NCI-H1930 (cell line): ENCODE results near the gene DHX32.

ENCODE experiments used
- DNase-seq, 2 experiments: peaks; one replicate each; lab custom pipeline; 2025; lab: John Stamatoyannopoulos, UW

The DHX32 gene

DNA sequence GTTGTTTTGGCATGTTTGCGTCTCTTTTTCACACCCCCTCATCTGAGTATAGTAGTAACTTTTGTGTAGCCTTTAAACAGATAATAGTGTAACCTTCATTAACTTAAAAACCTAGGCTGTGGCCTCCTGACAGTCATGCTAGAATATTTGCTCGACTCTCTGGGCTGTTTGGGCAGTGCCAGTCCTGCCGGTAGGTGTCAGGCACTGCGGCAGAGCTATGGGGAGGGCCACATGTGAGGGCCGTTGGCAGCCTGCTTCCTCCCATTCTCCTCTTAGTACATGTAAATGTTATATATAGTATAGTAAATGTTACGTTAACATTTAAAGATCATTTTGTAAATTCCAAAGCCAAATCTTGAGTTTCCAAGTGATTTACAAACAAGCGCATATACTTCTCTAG lies 31.6 kb downstream of the DHX32 start:
- DNase-seq, result no peak

DNA sequence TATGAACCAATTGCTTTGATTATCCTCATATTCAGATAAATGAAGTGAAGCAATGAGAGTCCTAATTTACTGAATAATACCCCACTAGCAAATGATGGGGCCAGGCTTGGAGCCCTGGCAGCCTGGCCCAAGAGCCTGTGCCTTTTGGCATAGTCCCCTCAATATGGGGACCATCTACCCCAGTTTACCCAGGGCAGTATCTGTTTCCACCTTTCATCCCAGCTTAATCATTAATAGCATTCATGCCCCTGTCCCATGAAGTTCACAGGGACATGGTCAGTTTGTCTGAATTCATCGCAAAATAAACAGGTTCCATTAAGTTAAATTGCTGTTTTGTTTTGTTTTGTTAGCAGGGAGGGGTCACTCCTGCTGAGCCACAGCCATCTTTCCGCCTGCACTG lies 32.2 kb downstream of the DHX32 start:
- DNase-seq, result no peak

DNA sequence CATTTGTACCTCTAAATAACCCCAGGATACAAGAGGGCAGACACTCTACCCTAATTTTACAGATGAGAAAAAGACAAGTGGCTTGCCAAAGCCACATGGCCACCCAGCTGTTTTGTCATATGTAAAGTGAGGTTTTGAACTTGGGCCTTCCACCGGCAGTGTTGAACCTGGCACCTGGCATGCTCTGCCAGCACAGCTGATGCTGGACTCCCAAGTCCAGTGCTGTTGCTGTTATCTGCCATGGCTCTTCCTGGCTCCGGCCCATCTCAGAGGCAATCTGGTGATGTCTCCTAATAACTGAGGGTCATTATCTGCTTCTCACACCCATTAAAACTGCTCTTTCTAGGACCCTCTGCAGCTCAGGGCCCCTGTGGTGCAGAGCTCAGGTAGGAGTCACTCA lies 32.7 kb downstream of the DHX32 start:
- no peak for DNase-seq

DNA sequence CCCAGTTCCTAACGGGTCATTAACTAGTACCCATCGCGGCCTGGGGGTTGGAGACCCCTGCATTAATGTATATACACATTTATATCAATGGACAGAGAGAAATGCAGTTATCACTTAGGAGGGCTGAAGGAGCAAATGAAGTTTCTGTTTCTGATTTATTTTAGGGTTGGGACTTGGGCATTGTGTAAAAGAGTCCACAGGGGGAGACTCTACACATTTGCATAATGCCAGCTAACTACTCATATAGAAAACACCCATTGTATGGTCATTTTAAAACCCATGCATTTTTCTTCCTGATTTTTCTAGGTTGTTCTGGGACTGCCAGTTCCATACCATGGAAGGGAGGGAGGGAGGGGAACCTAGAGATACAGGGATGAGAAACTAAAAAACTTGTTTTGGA lies 34.2 kb downstream of the DHX32 start:
- DNase-seq, result no peak

DNA sequence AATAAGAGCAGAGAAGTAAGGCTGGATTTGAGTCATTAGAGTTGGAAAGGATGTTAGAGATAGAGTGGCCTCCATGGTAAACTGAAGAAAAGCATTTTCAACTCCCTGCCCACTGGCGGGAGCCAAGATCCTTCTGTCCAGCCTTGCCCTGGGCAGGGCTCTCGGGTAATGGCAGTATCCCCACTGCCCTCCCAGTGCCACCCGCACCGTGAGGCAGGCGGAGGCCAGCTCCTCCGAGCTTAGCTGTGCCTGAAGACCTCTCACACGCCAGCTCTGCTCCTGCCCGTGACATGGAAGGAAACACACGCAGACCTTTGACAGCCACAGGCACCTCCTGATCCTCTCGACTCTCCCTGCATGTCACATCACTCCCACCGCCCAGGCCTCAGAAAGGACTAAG lies 35.5 kb downstream of the DHX32 start:
- no peak for DNase-seq

DNA sequence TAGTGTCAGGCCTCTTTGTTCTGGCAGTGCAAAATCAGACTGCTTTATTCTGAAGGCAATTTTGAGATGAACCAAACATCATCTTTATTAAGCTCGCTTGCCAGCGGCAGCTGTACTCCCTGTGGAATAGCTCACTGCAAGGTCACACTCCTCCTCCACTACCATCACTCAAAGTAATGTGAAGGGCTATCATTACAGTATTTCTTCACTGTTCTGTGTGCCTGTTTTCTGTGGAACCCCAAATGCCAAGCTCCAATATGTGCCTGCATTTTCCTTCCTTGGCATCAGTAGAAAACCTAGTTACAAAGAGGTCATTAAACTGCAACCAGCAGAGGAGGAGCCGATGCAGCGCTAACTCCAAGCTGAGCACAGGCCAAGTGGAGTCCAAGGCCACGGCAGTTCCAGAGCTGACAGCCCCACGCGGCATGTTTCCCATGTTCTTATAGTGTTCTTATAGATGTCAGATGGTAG lies 36.3 kb downstream of the DHX32 start:
- DNase-seq, result no peak

DNA sequence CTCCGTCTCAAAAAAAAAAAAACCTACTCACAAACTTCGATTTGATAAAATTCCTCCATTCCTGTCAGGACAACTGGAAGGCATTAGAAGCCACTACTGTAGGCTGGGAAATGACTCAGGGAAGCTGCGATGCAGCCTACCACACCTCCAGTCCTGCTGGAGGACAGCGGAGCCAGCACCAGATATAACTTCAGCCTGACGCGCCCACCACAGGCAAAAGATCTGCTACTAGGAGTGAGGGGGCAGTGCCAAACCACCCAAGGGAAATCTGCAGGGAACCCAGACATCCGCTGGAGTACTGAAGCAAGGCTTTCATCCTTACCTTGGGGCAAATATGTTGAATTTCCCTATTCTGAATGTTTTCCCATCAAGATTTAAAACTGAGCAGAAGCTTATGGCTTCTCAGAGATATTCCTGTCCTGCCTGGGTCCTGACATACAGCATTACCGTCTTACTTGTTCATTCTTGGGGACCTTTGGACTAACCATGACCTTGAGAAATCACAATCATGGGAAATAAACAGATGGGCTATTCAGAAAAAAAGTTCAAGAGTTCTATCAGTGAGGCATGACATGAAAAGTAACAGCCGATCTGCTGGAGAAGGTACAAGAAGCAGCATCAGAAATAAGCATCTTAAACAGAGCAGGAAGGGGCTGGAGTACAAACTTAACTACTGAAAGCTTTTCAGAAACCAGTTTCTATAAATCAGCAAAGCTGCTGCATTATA lies 37.3 kb downstream of the DHX32 start:
- no peak for DNase-seq

DNA sequence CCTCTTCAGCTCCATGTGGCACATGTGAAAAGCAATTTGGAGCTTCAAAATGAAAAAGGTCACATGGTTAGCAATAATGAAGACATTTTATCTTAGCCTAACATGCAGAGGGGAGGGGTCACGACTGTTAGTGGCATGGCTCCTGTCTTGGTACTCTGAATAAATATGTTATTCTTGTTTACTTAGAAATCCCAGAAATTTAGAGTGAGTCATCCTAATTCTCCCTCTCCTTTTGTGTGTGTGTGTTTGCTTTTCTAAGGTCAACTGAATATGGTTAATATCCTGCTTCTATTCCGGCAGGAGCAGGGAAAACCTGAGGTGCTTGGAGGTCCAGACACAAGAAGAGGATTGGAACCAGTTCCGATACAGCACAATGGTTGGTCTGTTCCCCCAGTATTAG lies 40.1 kb downstream of the DHX32 start:
- DNase-seq, result no peak

DNA sequence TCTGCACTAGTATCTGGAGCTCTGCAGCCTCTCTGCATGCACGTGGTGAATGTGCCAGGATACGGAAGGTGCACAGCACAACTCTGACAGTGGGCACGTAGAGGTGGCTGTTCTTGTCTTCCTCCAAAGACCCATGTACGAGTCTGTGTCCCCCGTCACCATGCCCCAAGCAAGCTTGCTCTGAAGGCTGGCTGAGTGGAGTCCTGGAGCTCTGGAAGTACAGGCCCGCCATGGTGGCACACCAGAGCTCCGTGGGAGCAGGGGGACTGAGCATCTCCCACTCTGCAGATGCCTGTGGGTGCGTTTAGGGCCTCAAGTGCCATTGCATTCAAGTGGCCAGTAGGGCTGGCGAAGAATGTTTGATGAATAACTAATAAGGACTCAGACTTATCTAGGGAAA lies 40.7 kb downstream of the DHX32 start:
- DNase-seq, result no peak

DNA sequence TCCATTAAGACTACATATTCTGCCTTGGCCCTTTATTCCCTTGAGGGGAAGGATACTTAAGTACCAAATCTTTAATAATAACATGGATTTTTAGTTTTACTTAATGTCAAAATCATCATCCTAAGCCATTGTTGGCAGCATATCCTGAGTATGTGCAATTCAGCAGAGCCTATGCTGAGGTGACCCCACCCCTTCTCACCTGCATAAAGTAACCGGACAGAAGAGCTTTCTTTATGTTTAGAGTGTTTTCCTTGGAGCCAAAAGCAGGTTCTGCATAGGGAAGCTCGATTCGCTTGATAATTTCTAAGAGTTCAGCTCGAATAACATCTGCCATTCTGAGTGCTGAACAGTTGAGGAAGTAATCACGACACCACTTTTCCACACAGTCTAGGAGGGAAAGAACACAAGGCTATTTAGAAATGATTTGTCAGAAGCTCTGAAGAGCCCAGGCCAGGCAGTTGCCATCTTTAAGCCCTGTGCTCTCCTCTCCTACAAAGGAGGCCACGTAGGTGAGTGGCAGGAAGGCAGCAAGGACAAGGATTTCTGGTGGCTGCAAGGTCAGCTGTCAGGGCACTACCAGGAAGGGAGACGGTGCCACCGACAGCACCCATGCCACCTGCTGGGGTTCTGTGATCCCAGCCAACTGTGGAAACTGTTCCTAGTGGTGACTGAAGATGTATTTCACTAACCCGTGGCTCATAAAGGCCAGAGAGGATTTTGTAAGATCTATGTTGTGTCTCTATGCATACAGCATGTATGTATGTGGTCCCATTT lies 42.1 kb downstream of the DHX32 start:
- DNase-seq, result no peak

DNA sequence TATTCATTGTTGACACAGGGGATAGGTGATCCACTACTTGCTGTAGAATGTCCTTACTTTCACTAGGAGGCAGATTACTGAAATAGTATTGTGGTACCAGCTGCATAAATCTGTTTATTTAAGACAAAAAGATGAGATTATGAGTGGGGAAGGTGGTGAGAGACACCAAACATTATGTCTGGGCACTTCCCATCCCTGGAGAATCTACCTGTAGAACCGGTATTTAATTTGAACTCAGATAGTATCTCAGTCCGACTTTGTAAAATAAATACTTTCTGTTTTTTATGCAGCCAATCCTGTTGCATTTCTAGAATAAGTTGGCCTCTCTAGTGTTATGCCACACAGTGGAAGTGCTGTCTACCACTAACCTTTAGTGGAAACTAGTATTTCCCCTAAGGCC lies 44.3 kb downstream of the DHX32 start:
- no peak for DNase-seq

DNA sequence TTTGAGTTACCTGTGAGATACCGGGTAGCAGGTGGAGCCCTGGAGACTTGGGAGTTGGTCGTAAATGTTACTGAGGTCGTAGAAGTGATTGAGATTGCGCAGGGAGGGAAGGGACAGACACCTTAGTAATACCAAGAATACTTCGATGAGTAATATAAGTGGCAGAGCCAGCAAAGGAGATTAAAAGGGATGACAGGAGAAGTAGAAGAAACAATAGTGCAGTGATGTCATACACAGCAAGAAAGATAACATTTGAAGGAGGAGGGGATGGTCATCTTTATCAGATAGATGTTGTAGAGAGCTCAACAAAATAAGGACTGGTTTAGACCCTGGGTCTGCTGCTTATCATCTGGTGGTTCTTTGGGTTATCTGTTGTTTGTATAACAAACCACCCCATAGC lies 52.8 kb downstream of the DHX32 start:
- no peak for DNase-seq

DNA sequence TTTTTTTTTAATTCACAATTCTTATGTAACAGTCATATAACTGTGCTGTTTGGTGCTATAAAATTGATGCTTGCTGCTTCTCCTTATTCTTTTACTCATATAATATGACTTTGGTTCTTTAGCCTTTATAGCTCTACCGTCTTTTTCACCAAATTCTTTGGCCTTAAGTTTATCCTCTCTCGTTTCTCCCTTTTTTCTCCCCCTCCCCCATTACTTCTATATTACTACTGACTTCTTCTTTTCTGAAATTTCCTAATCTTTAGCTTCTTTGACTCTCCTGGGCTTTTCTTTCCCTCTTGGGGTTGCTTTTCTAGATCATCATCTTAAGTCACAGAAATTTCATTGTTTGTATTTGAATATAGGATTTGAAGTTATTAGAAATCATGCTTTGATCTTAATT lies 54.0 kb downstream of the DHX32 start:
- DNase-seq, result no peak

DNA sequence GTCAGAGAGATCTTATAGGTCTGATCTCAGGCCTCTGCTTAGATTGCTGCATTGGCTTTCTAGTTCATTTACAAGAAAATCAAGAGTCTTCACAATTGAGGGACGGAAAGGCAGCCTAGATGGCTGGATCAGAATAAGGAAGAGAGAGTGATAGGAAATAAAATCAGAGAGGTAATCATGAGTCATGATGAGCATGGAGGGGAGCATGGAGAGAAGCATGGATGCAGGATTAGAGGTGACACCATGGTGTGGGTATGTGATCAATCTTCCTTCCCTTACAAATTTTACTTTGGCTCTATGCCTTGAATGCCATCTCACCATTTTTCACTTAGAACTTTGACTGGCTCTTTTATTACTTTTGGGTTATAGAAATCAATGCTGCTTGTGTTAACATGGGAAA lies 56.4 kb downstream of the DHX32 start:
- DNase-seq, result no peak

DNA sequence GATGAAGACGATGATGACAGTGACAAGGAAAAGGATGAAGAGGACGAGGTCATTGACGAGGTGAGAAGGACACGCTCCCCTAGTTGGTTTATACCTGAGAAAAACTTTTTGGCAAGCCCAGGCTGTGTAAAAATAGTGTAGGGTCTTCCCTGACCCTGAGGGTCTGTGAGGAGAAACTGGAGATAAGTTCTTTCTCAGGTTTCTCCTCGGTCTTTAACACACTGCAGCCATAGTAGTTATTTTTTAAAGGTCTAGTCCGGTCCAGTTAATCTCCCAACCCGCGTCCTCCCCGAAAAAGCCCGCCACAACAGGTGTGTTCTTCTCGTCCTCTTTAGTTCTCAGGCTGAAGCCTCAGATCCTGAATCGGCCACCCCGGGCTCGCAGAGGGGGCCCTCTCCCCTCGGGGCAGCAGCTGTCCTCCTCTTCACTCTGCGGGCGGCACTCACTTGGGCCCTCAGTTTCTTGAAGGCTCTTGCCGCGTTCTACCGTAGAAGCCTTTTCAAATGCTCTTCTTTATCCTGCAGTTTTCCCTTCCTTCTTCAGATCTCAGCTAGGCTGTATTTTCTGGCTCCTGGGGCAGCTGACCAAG lies 57.3 kb downstream of the DHX32 start:
- DNase-seq, result no peak

DNA sequence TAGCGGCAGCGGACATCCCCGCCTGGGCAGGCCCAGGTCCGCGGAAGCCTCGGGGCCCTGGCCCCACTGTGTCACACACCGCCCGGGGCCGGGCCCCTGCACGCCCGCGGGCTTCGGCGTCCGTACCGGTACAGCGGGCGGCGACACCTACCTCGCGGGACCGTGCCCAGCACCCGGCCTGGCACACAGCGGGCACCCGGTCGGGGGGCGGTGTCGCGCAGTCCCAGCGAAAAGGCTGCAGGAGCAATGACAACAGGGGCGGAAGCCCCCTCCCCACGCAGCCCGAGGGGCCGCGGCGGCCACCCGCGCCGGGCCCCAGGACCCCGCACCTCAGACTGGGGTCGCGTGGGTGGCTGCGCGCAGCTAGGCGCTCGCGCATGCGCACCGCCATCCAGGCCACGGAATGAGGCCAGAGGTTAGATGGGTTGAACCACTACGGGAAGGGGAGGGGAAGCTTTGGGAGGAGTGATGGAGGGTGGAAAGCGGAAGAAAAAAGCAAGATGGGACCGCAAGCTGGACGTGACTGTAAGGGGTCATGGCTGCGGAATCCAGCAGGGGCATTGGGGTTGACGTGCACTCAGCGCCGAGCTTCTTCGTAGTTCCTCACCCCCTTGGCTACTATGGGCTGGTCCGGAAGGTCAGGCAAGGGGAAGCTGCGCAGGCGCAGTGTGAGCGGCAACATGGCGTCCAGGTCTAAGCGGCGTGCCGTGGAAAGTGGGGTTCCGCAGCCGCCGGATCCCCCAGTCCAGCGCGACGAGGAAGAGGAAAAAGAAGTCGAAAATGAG lies 58.0 kb downstream of the DHX32 start, which contains the start of the genes BCCIP and UROS:
Gene BCCIP (plus strand): TSS at position 669 of the 785 bp plus-strand sequence. CDS start 12 bp downstream, at position 681.
Gene UROS (minus strand): TSS at position 381 of the 785 bp plus-strand sequence. CDS start 6,759 bp downstream, outside the sequence.
- DNase-seq, result peak; percentile 74 to 85

DNA sequence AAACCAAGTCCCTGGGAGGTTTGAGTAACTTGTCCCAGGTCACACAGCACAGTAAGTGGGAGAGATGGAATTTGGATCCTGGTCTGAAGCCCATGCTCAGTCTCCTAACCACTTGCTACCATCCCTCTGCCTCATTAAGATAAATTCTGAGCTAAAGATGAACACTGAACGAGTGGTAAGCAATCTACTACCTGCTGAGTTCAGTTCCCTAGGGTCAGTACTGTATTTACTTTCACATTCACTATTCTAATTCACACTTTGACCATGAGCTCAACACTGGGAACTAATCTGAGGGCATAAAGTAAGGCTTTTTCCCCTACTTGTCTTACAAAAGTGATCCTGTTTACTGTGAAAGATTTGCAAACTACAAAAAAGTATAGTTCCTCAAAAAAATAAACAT lies 60.4 kb downstream of the DHX32 start:
- no peak for DNase-seq

DNA sequence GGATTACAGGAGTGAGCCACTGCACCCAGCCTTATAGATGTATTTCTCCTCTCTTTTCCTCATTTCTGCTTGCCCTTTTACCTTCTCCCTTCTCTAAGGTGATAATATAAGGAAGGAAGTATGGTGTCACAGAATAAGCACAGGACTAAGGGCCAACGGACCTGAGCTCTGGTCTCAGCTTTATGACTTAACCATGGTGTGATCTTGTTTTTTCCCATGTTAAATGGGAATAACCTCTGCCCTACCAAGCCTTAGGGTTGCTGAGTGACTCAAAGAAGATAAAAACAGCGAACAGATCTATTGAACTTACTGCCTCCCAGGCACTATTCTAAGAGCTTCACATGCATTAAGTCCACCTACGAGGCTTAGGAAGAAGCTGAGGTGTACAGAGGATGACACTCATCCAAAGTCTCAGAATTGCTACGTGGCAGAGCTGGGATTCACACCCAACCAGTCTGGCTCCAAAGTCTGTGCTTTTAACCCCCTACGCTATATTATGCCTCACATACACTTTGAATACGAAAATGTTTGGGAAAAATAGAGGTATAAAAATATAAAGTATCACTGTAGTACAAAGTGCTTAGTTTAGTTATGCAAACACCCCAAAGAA lies 63.6 kb downstream of the DHX32 start:
- DNase-seq, result no peak

DNA sequence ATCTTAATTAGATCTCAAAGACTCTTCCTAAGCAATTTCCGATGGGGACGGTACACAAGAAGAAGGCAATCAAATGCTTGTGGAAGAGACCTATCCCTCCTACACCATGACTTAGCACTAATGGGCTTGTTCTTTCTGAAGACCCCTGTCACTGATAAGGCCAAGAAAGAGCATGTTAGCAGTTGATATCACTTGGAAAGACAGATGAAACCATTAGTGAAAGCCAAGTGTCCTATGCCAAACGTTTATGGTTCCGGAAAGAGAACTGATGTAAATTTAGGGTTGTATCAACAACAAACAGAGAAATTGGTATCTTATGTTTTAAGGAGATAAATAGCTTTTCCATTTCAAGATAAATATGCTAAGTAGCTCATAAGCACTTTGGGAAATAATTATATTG lies 64.5 kb downstream of the DHX32 start:
- no peak for DNase-seq

DNA sequence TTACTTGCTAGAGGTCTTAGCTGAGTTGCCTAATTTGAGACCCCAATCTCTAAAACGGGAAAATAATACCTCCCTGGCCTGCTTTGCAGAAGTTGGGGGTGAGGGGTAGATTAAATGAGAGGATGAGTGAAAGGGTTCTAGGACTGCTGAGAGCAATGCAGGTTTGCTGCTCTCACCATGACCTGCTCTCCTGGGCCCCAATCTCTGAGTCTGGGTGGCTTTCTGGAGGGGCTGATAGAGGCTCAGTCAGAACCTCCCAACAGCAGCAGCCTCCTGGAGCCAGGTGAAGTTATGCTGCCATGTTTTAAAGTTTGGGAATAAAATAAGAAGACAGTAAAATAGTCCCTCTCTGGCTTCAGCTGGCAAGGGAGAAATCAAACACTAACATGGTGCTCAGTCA lies 65.3 kb downstream of the DHX32 start:
- no peak for DNase-seq

DNA sequence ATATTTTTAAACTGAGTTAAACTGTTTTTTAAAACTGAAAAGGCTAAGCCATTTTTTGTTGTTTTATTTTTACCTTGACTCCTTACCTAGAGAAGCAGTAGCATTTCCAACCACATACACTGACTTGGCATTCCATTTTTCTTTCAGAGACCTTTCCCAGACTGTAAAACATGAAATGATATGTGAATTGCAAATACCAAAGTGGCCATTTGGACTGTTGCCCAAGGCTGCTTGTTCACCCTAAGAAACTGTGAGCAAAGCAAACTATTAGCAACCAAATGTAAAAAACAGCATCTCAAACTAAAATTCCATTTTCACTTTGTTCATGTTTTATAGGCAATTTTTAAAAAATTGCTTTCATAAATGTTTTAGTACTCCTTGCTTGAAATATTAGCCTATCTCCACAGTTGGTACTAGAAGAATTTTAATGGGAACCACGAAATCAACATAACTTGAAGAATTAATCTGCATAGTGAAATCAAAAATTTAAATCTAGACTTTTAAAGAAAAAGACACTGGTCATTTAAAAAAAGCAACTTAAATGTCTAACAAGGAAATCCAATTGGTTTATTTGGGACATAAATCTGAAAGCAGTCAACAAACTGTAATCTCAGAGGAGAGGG lies 68.9 kb downstream of the DHX32 start:
- DNase-seq, result no peak
